Coronary artery (tissue), 2 donors: ENCODE measurements around the gene COX17.
"Not testable (repeated sequence)": the region's sequence is repeated elsewhere in the genome, so short reads cannot be mapped to it uniquely, and the experiment has no call there.

Experiments
- DNase-seq: peaks from one replicate; pipeline ENCODE4 v3.0.0-alpha.2; 2017; ENCODE audit warnings: low spot score
- H3K27ac ChIP-seq, 2 donors: fragments of 200-600 bp; sonication (generic); one replicate each; pipeline ENCODE4 v1.5.1; 2016 to 2019
- H3K4me3 ChIP-seq: fragments of 200-600 bp; sonication (generic); 2 replicates; pipeline ENCODE4 v1.5.1; 2016; ENCODE audit warnings: mild to moderate bottlenecking, moderate library complexity
- CTCF ChIP-seq: fragments of 200-600 bp; sonication (generic); IDR thresholded peaks from one replicate; pipeline ENCODE4 v1.5.1; 2019; ENCODE audit warnings: antibody characterized with exemption

Gene COX17

GRCh38 chr3:119690043-119690656 lies 12.9 kb upstream of the COX17 start:
- Histone ChIP-seq H3K27ac (no peak overlapping the region), H3K4me3 (no peak overlapping the region)
- no peak for TF ChIP-seq CTCF
- DNase-seq = no peak

- DNase-seq = no peak
- no peak overlapping the region for H3K4me3 ChIP-seq
- no peak overlapping the region for H3K27ac ChIP-seq
- TF ChIP-seq CTCF = no peak
Observed at GRCh38 chr3:119683421-119683820, 6.2 kb upstream of the COX17 start.

- no peak for TF ChIP-seq CTCF
- Histone ChIP-seq H3K27ac (no peak overlapping the region), H3K4me3 (no peak overlapping the region)
- no peak for DNase-seq
Observed at GRCh38 chr3:119681279-119681678, 4.1 kb upstream of the COX17 start.

GRCh38 chr3:119679874-119680273 lies 2.7 kb upstream of the COX17 start:
- no peak for TF ChIP-seq CTCF
- no peak overlapping the region for H3K4me3 ChIP-seq
- no peak overlapping the region for H3K27ac ChIP-seq
- DNase-seq = no peak

GRCh38 chr3:119678209-119678608 lies 1.0 kb upstream of the COX17 start:
- DNase-seq, H3K4me3 ChIP-seq, H3K27ac ChIP-seq: not testable (repeated sequence)

GRCh38 chr3:119677641-119677934 lies 382 bp upstream of the COX17 start:
- peak overlapping the region; percentile 90 to 98 for H3K27ac ChIP-seq
- peak overlapping the region; percentile 82 for H3K4me3 ChIP-seq
- no peak for DNase-seq
- no peak for TF ChIP-seq CTCF

- no peak for TF ChIP-seq CTCF
- Histone ChIP-seq H3K27ac (peak overlapping the region in 1 of 2 donors; percentile 98), H3K4me3 (peak overlapping the region; percentile 82)
- no peak for DNase-seq
Observed at GRCh38 chr3:119676020-119676419, 1.2 kb downstream of the COX17 start.
